Hepatocyte (in vitro differentiated cells): ENCODE data around the gene TTC12.
"Not testable (repeated sequence)": the region's sequence is repeated elsewhere in the genome, so short reads cannot be mapped to it uniquely, and the experiment has no call there.

Experiments used
- EZH2 ChIP-seq: fragments of 200-600 bp; sonication (generic); IDR thresholded peaks from 2 replicates; pipeline ENCODE4 v1.6.1; 2016; ENCODE audit warnings: antibody characterized with exemption, mild to moderate bottlenecking, borderline replicate concordance
- EZH2phosphoT487 ChIP-seq: fragments of 200-600 bp; sonication (generic); IDR thresholded peaks from one replicate; pipeline ENCODE4 v1.6.1; 2018; ENCODE audit warnings: antibody characterized with exemption, mild to moderate bottlenecking, low read depth, moderate library complexity; ENCODE audit not compliant: unreplicated experiment, severe bottlenecking
- TF ChIP-seq, protein P1 (sequence below): fragments of 200-600 bp; sonication (generic); IDR thresholded peaks from 2 replicates; pipeline ENCODE4 v1.5.1; 2016; ENCODE audit warnings: antibody characterized with exemption, mild to moderate bottlenecking; ENCODE audit not compliant: poor library complexity

DNA sequence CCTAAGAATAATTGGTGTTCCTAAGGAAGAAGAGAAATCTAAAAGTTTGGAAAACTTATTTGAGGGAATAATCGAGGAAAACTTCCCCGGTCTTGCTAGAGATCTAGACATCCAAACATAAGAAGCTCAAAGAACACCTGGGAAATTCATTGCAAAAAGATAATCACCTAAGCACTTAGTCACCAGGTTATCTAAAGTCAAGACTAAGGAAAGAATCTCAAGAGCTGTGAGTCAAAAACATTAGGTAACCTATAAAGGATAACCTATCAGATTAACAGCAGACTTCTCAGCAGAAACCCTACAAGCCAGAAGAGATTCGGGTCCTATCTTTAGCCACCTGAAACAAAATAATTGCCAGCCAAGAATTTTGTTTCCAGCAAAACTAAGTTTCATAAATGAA, 15.9 kb upstream of the TTC12 start:
- TF ChIP-seq, protein P1, sequence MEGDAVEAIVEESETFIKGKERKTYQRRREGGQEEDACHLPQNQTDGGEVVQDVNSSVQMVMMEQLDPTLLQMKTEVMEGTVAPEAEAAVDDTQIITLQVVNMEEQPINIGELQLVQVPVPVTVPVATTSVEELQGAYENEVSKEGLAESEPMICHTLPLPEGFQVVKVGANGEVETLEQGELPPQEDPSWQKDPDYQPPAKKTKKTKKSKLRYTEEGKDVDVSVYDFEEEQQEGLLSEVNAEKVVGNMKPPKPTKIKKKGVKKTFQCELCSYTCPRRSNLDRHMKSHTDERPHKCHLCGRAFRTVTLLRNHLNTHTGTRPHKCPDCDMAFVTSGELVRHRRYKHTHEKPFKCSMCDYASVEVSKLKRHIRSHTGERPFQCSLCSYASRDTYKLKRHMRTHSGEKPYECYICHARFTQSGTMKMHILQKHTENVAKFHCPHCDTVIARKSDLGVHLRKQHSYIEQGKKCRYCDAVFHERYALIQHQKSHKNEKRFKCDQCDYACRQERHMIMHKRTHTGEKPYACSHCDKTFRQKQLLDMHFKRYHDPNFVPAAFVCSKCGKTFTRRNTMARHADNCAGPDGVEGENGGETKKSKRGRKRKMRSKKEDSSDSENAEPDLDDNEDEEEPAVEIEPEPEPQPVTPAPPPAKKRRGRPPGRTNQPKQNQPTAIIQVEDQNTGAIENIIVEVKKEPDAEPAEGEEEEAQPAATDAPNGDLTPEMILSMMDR, result not testable (repeated sequence)
- not testable (repeated sequence) for TF ChIP-seq EZH2phosphoT487, EZH2
